D721Med (cell line): Measurements from ENCODE around the gene GUK1.
A peak's percentile ranks its signal among the peaks of the same experiment; 100 is the strongest.

Source experiments
- DNase-seq: peaks from one replicate; pipeline ENCODE4 v3.0.0; 2011; ENCODE audit warnings: low spot score; ENCODE audit not compliant: insufficient read length
- FAIRE-seq: peaks from 2 replicates; lab custom pipeline; 2011; peaks lifted over from hg19 to GRCh38; lab: Jason Lieb, UNC
- CTCF ChIP-seq: IDR thresholded peaks from 2 replicates; pipeline ENCODE4 v1.5.1; 2012; ENCODE audit warnings: mild to moderate bottlenecking, control low read depth; ENCODE audit not compliant: insufficient read depth; ENCODE audit errors: missing control alignments

Gene GUK1

GRCh38 chr1:228143480-228144192 lies 3.6 kb downstream of the GUK1 start:
- FAIRE-seq (peak; percentile 29), DNase-seq (no peak)
- no peak for TF ChIP-seq CTCF

GRCh38 chr1:228144193-228144992 lies 4.3 kb downstream of the GUK1 start:
- DNase-seq (peak; percentile 98), FAIRE-seq (peak; percentile 11)
- TF ChIP-seq CTCF = no peak

GRCh38 chr1:228144993-228145343 lies 4.9 kb downstream of the GUK1 start:
- FAIRE-seq (no peak), DNase-seq (no peak)
- TF ChIP-seq CTCF = no peak

GRCh38 chr1:228145463-228146416 lies 5.7 kb downstream of the GUK1 start:
- DNase-seq (no peak), FAIRE-seq (no peak)
- no peak for TF ChIP-seq CTCF

- FAIRE-seq = no peak
- DNase-seq = no peak
- TF ChIP-seq CTCF = no peak
Observed at GRCh38 chr1:228146417-228147150, 6.5 kb downstream of the GUK1 start.

- DNase-seq (no peak), FAIRE-seq (no peak)
- TF ChIP-seq CTCF = no peak
Observed at GRCh38 chr1:228147151-228147693, 7.1 kb downstream of the GUK1 start.
